Sigmoid colon (tissue), 4 donors: ENCODE measurements around the gene POU2F2.

ENCODE experiments used
- CTCF ChIP-seq, 4 experiments: fragments of 450-650 bp in 3 of 4; fragments of 200-600 bp in 1 of 4; IDR thresholded peaks; one replicate each; pipeline ENCODE4 v1.5.1; 2016 to 2019; ENCODE audit warnings: antibody characterized with exemption in 4 of 4, mild to moderate bottlenecking in 3 of 4, moderate library complexity in 2 of 4
- EP300 ChIP-seq, 4 donors: sonication (generic); formaldehyde crosslinking; IDR thresholded peaks; one replicate each; pipeline ENCODE4 v1.6.1; 2017; ENCODE audit warnings: antibody characterized with exemption in 4 of 4
- POLR2AphosphoS5 ChIP-seq, 4 donors: sonication (generic); formaldehyde crosslinking; IDR thresholded peaks; one replicate each; pipeline ENCODE4 v1.6.1; 2017; ENCODE audit warnings: antibody characterized with exemption in 4 of 4

- TF ChIP-seq CTCF (IDR thresholded peaks at IDR 0.05): no peak
- TF ChIP-seq POLR2AphosphoS5 (IDR thresholded peaks at IDR 0.05): no peak
- TF ChIP-seq EP300 (IDR thresholded peaks at IDR 0.05): no peak
These were observed 19.8 kb upstream of the POU2F2 start for GRCh38 chr19:42151782-42152684.
